ENCODE measurements around the gene MYO3A.

The MYO3A gene

DNA sequence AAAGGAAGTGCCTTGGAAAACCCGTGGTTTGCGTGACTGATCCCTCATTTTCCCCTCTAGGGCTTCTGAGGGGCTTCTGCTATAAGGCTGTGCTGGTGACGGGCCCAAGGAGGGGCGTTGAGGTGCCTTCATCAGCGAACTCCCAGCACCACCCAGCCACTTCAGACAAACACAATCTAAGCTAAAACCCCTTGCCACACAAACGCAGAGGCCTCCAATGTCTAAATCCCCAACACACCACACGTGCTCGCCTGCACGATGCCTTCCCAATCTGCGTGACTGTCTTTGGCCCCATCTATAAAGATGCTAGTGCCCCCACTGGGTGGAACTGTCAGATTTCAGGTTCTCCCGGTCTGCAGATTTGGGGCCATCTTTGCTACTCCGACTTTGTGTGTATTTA, 278.5 kb downstream of the MYO3A start:
- in situ Hi-C loops (cut with MboI; ENCODE audit: low sequenced_read_pairs) = no loop called here

DNA sequence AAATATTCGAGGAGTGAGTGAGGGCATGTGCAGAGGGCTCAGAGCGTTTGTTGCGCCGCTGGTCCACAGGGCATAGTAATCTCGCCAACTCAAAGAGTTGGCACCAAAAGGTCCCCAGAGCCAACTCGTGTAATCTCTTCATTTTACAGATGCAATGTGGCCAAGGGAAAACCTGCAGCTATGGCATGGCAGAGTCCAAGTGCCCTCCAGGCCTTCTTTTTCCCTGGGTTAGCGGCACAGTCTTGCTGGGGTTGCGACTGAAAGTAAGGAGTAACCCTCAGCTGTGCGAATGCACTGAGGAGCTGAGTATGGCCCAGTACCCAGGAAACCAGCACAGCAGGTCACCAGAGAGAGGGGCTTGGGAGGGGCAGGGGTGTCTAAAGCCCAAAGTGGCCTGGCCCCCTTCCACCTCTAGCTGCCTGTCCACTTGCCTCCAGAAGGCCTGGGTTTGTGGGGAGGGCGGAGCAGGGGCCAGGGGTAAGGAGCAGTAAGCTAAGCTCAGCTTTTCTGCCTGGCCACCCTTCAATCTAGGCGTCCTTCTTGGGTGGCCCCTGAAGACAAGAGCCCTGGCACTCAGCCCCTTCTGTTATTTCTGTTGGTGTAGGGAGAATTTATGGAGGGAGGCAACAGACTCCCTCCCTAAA, 279.2 kb downstream of the MYO3A start:
- in situ Hi-C loops (cut with MboI; ENCODE audit: low sequenced_read_pairs) = no loop called here

DNA sequence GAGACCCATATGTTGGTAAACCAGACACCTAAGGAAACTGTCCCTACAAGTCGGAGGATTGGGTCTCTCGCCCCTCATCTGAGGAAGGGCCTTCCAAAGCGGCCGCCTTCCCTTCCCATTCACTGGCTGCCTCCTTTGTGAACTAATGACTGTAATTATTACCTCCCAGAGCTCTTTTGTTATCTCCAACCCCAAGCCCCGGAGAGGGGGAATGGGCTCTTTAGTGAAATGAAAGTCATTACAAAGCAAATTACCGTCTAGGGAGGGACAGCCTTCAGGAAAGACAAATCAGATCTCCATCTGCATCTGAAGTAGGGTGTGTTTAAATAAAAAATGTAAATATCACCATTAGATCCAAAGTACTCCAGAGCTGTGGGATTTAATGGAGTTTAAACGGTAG, 280.0 kb downstream of the MYO3A start:
- in situ Hi-C loops (cut with MboI; ENCODE audit: low sequenced_read_pairs) = no loop called here

DNA sequence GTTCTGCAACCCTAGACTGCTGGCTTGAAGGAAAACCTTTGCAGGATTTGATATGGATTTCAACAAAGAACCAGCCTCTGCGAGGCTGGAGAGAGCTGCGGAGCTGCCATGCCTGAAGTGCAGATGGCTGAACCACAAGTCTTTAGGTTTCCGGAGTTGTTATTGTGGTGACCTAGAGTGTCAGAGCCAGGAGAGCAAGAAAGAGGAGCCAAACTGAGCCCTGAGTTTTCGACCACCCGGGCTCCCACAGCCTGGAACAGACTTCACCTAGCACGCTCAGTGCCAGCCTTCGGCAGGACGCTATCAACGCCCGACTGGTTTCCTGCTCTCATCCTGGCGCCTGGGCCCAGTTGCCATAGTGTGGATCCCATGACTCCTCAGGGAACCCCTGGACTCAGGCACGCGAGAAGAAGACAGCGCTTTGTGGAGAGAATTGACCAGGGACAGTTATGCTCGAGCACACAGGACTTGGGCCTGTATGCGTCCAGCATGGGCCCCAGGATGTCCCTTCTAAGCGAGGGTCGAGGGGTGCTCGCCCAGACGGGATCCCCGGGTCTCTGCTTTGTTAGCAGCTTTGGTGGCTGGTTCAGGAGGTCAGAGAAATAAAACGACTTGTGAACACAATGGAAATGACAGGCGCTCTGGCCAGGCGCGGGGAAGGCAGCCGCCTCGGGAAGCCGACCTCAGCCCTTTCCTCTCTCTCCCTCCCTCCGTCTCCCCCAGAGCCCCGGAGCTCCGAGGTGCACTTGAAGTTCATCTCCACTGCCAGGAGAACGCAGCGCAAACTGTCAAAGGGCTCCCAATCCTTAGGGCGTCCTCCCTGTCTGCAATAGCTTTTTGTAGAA, 280.7 kb downstream of the MYO3A start:
- in situ Hi-C loops (cut with MboI; ENCODE audit: low sequenced_read_pairs) = no loop called here

DNA sequence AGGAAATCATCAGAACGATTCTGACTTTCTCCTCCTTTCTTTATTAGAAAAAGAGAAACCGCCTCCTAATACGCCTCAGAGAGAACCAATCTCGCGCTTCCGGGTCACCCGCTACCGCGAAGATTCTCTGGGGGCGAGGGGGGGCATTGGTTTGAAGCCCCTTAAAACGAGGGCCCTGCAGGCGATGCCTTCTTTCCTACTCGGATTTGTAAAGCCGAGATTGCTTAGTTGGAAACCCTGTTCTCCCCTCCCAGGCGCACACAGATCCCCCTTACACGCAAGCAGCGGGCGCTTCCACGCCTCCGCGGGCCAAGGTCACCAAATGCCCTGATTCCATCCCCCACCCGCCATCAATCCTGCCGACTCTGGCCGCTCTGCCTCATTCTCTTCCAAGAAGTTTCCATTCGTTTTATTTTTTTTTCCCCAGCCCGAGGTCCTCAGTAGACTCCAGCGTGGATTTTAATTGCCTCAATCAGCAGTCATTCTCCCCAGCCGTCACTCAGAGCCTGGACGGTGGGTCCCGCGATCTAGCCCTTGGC, 281.4 kb downstream of the MYO3A start:
- in situ Hi-C loops (cut with MboI; ENCODE audit: low sequenced_read_pairs) = no loop called here

DNA sequence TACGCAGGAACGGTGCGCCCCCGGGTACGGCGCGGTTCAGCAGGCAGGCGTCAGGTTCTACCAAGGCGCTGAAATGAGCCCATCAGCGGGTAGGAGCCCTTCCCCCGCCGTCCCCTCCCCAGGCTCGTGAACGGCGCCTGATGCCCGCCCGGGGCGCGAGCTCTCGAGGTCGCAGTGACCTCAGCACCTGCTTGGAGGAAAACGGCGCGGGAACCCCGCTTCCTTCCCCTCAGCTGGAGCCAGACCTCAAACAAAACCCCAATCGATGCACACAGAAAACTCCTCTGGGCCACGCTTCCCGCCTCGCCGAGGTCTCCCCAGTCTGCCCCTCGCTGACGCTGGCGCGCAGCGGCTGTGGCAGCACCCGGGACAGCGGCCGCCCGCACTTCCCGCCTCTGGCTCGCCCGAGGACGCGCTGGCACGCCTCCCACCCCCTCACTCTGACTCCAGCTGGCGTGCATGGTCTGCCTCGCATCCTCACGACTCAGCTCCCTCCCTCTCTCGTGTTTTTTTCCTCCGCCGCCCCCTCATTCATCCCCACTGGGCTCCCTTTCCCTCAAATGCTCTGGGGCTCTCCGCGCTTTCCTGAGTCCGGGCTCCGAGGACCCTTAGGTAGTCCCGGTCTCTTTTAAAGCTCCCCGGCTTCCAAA, 282.0 kb downstream of the MYO3A start:
- in situ Hi-C loops (cut with MboI; ENCODE audit: low sequenced_read_pairs) = no loop called here

DNA sequence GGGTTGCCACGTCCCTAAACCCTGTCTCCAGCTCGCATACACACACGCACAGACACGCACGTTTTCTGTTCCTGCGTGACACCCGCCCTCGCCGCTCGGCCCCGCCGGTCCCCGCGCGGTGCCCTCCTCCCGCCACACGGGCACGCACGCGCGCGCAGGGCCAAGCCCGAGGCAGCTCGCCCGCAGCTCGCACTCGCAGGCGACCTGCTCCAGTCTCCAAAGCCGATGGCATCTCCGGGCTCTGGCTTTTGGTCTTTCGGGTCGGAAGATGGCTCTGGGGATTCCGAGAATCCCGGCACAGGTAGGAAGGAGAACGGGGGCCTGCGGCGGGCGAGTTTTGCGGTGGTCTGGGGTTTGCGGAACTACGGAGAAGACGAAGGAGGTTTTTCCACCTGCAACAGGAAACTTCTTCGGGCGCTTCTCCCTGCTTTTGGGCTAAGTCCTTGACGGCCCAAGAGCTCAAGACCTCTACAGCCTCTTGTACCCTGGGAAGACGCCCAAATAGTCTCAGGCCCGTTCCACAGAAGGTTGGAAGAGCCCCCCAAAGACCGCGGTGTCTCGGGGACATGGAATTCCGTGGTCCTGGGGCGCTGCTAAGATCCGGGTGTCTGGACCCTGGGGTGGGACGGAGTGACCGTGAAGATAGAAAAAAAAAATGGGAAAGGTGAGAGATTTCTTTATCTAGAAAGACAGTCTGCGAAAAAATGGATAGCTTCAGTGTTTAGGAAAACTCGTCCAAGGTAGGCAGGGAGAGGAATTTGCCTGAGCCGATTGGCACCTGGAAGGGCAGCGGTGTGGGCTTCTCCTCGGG, 282.8 kb downstream of the MYO3A start, which contains the start of gene GAD2:
TSS of gene GAD2 (plus strand) at position 190 of the 811 bp plus-strand sequence. CDS start at position 226, 36 bp downstream.
- in situ Hi-C loops (cut with MboI; ENCODE audit: low sequenced_read_pairs) = no loop called here

DNA sequence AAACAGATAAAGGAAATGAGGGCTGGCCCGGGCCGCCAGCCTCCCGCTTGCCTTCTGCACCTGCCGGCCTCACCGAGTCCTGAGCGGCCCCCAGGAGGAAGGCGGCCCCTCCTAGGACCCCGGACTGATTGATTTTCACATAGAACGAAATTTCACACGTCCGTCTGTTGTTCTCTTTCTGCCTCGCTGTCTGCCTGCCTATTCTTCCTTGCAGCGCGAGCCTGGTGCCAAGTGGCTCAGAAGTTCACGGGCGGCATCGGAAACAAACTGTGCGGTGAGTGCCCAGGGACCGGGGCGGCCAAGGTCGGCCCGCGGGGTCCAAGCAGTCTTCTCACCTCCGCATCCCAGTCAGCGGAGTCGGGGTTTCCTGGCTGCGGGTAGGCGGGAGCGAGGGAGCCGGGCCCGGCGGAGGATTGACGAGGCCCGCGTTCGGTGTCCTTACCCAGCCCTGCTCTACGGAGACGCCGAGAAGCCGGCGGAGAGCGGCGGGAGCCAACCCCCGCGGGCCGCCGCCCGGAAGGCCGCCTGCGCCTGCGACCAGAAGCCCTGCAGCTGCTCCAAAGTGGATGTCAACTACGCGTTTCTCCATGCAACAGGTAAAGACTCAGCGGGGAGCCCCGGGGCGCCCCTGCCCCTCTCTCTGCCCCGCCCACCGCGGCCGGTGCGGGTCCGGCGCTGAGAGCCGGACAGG, 283.5 kb downstream of the MYO3A start:
- in situ Hi-C loops (cut with MboI; ENCODE audit: low sequenced_read_pairs) = no loop called here

DNA sequence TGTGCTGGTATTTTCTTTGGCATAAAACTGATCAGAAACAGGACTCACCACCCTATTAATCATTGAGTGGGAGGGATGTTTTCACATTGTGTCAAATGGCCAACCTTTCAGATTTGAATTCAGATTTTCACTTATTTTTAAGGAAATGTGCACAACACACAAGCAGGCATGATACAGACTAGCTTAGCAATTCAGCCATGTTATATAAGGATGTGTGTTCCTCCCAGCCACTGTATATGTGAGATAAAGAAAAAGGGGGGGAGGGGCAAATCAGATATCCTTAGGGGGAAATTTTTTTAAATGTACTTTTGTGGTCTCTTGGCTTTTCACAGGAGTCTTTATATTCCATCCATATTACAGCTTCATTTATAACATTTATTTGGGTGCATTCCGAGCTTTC, 285.6 kb downstream of the MYO3A start:
- in situ Hi-C loops (cut with MboI; ENCODE audit: low sequenced_read_pairs) = no loop called here

DNA sequence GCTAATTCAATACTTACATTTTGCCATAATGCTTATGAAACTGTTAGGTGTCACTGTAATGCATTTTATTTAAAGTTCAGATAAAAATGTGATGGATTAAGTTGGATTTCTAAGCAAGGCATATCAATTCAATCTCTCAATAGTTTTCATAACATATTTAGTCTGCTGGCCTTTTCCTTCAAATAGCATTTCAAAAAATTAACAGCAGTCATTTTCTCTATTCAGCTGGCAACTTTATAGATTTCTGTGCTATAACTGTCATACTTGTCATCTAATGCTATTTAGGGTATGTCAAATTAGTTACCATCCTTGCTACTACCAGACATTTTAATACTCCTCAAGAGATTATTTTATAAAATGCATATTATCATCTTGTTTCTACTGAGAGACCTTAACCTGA, 286.9 kb downstream of the MYO3A start:
- in situ Hi-C loops (cut with MboI; ENCODE audit: low sequenced_read_pairs) = no loop called here

DNA sequence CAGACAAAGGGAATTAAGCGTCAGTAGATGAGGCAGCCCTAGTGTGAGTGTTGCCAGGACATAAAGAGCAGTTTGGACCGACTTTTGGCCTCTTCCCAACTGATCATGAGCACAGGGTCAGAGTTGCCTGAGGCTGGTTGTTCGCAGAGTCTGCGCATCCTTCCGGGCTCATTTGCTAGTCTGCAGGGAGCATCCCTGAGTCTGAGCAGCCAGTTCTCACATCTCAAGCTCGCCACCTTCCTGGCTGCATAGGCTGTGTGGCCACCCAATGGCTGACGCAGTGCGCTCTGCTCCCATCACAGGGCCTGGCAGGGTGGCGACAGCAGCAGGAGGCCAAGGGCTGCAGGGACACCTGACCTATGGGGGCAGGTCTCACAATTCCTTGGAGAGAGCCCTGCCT, 287.5 kb downstream of the MYO3A start:
- in situ Hi-C loops (cut with MboI; ENCODE audit: low sequenced_read_pairs) = no loop called here

DNA sequence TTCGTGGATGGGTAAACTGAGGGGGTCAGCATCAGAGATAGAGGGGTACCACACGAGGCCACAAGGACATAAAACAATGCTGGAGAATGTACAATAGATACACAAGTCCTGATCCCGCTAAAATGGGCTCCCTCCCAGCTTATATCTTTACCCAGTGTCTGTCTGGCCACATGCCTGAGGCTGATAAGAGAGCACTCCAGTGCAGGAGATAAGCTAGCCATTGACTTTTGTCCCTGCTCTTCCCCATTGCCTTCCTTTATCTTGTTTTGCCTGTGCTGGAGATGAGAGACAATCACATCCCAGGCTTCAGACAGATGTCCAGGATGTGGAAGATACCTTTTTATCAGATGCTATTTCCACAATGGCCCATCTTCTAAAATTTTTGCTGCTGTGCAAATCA, 288.5 kb downstream of the MYO3A start:
- in situ Hi-C loops (cut with MboI; ENCODE audit: low sequenced_read_pairs) = no loop called here

DNA sequence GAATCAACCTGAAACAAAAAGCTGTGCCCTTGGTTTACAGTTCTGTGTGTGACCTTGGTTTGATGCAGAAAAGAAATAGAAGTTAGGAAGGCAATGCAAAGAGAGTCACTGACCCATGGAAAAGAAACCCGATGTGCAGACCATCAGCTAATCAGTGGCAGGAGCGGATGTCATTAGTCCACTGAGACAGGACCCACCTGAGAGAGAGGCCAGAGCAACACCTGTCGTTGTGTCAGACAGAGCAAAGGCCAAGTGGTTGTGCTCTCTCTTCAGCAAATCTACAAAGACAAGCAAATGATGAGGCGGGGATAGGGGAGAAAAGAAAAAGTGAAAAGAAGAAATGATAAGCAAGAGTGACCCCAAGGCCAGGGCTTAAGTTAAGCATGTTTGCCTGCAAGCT, 291.3 kb downstream of the MYO3A start:
- in situ Hi-C loops (cut with MboI; ENCODE audit: low sequenced_read_pairs) = no loop called here

DNA sequence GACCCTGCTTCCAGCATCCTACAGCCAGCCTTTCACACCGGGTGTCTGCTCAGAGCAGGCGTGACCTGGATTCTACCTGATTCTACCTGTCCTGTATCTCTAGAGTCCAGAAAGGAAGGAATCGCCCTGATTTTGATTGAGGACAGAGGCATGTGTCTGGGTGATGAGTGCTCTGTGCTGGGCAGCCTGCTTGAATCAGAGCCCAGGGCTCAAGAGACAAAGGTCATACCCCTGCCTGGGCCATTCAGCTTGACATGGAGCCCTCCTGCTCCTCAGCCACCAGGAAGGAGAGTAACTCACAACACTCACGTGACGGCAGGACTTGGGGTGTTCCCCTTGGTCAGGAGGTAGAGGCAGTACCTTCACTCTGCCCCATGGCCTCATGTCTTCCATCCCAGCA, 293.8 kb downstream of the MYO3A start:
- in situ Hi-C loops (cut with MboI; ENCODE audit: low sequenced_read_pairs) = no loop called here

DNA sequence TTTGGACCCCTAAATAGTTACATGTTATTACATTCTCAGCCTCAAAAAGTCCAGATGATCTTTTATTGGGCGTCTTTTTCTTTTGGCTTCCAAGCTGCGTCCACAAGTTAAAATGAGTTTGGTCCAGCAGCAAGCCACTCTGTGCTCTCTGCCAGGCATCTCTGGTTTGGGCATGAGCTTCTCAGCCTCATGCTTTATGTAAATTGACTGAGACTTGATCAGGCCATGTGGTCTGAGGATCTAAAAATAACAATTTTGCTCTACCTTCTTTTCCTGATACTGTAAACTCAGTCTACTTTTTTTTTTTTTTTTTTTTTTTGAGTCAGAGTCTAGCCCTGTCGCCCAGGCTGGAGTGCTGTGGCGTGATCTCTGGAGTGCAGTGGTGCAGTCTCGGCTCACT, 298.1 kb downstream of the MYO3A start:
- in situ Hi-C loops (cut with MboI; ENCODE audit: low sequenced_read_pairs) = no loop called here

DNA sequence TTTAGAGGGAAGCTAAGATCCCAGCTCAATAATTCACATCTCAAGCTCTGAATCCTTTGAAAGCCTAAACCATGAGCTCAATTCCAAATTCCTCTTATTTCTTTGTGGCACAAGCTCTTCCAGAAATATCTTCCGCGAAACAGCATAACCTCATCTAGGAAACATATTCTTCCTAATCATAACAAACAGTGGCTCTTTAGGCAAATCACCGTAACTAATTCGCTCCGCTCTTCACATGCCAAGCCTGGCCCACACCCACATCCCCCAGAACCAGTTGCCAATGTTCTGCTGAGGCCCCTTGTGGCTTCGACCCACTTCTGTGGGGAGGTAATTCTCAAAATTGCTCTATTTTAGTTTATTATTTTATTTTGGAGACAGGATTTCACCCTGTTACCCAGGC, 301.7 kb downstream of the MYO3A start:
- in situ Hi-C loops (cut with MboI; ENCODE audit: low sequenced_read_pairs) = no loop called here

DNA sequence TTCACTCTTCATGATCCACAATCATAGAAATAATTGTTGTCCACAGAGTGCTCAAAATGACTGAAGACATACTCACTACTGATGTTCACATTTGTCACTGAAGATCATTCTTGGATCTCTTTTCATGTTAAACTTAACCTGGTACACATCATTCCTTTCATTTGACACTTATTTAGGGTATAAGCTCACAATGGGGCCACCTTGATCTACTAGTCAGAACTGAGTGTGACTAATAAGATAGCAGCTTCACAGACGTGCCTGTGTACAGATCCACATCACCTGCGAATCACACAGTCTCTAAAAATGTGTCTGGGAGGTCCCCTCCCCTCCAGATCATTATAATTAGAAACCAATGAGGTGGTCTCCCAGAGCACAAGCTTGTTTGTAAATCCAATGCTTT, 304.3 kb downstream of the MYO3A start:
- in situ Hi-C loops (cut with MboI; ENCODE audit: low sequenced_read_pairs) = no loop called here

DNA sequence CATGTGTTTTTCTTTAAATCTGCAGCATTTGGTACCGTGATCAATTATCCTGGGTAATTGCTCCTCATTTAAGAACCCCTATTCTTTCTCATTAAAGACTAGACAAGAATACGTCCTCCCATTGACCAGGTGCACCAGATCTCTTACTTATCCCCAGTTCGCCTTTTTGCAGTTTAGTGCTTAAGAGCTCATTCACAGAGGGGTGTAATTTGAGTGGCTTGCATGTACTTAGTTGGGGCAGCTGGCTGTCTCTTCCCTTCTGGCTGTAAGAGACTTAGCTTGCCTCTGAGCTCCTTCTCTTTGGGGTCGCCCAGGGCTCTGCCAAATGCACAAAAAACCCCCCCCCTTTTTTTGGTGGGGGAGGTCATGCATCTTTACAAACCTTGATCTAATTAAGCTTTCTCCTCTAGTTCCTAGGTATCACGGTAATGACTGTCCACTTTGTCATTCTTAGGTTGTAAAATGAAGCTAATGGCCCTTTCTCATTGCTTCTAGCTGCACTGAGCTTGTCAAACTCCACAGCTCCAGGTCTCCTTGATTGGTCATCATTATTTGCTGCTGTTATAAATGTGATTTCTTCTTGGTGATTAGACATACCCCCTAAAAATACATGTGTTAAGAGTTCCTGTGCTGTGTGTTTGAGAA, 308.8 kb downstream of the MYO3A start:
- in situ Hi-C loops (cut with MboI; ENCODE audit: low sequenced_read_pairs) = no loop called here

DNA sequence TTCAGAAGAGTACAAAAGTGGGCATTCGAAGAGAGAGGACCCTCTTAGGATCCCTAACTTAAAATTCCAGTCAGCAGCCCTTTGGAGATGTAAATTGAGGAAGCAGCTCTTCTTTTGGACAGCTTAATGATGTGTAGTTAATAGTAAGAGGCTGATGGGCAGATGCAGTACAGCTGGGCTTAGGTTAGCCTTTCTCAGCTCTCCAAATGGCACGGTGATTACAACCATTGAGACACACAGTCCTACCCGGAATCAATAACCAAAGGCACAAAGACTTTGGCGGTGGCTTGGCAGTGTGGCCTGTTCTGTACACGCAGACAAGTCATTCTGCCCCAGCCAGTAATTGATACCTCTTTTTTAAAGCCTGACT, 309.3 kb downstream of the MYO3A start:
- in situ Hi-C loops (cut with MboI; ENCODE audit: low sequenced_read_pairs) = no loop called here

DNA sequence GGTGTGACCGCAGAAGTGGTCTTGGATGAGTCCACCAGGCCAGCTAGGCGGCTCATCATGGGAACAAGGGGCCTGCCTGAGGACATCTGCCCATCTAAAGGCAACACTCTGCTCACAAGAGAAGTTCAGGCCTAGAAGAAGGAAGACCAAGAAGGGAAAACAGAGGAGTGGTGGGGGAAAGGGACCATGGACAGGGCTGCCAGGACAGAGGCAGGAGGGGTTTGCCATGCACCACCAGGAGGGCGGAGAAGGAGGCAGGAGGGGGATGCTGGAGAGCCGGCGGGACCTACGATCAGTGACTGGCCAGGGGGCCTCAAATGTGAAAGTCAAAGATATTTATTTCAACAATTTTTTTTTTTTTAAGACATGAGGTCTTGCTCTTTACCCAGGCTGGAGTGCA, 315.7 kb downstream of the MYO3A start:
- in situ Hi-C loops (cut with MboI; ENCODE audit: low sequenced_read_pairs) = no loop called here
